IMR-90 (cell line): ENCODE measurements around the gene VPS37B.

Experiments
- CEBPB ChIP-seq: IDR thresholded peaks from 2 replicates; pipeline ENCODE4 v1.6.1; 2012; ENCODE audit warnings: low read depth, low read length, improper control_type of control experiment
- ELK1 ChIP-seq: fragments of 150-350 bp; IDR thresholded peaks from 2 replicates; pipeline ENCODE4 v1.6.1; 2016; ENCODE audit warnings: low read depth, mild to moderate bottlenecking, low read length, moderate library complexity, borderline replicate concordance
- NFE2L2 ChIP-seq: fragments of 150-350 bp; IDR thresholded peaks from 2 replicates; pipeline ENCODE4 v1.6.1; 2016; ENCODE audit warnings: low read depth, mild to moderate bottlenecking, low read length
- POLR2A ChIP-seq: IDR thresholded peaks from 2 replicates; pipeline ENCODE4 v1.6.1; 2012; ENCODE audit warnings: mild to moderate bottlenecking, low read depth, low read length
- RCOR1 ChIP-seq: IDR thresholded peaks from 2 replicates; pipeline ENCODE4 v1.6.1; 2012; ENCODE audit warnings: mild to moderate bottlenecking, low read length, improper control_type of control experiment; ENCODE audit not compliant: insufficient replicate concordance
- SMC3 ChIP-seq: fragments of 150-350 bp; IDR thresholded peaks from 2 replicates; pipeline ENCODE4 v1.6.1; 2016; ENCODE audit warnings: low read depth, mild to moderate bottlenecking, antibody characterized with exemption, low read length, moderate library complexity
- TF ChIP-seq, protein P1 (sequence below): conservative IDR thresholded peaks from 2 replicates; pipeline ENCODE4 v1.5.1; 2012; ENCODE audit warnings: mild to moderate bottlenecking, low read depth, low read length, improper control_type of control experiment

DNA sequence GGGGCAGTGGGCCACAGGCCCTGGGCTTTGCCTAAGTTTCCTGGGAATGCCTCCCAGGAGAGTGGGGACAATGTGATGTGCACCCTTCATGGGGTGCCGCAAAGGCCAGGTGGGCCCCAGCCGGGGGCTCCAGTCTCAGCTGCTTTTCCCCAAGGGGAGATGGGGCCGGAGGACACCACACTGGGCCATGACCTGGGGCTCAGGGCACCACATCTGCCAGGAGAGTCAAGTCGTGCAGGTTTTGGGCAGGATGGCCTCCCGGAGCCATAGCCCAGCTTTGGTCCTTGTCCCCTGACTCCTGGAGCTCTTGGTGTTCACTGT, 48.4 kb downstream of the VPS37B start:
- TF ChIP-seq, protein P1, sequence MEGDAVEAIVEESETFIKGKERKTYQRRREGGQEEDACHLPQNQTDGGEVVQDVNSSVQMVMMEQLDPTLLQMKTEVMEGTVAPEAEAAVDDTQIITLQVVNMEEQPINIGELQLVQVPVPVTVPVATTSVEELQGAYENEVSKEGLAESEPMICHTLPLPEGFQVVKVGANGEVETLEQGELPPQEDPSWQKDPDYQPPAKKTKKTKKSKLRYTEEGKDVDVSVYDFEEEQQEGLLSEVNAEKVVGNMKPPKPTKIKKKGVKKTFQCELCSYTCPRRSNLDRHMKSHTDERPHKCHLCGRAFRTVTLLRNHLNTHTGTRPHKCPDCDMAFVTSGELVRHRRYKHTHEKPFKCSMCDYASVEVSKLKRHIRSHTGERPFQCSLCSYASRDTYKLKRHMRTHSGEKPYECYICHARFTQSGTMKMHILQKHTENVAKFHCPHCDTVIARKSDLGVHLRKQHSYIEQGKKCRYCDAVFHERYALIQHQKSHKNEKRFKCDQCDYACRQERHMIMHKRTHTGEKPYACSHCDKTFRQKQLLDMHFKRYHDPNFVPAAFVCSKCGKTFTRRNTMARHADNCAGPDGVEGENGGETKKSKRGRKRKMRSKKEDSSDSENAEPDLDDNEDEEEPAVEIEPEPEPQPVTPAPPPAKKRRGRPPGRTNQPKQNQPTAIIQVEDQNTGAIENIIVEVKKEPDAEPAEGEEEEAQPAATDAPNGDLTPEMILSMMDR = no peak
- TF ChIP-seq RCOR1 = no peak
- TF ChIP-seq ELK1 = no peak
- TF ChIP-seq NFE2L2 = no peak
- no peak for TF ChIP-seq POLR2A
- no peak for TF ChIP-seq CEBPB
- TF ChIP-seq SMC3 = no peak
